Measurements from ENCODE around the gene CTPS1. TPM values are rescaled to one million over a fixed set of nuclear protein-coding genes. Genes with fewer than 3 reads are reported as not detected.
A peak's percentile ranks its signal among the peaks of the same experiment; 100 is the strongest.

The CTPS1 gene
- total RNA-seq, 1 experiment from 2014 or later, result 73.4 TPM

- TF ChIP-seq, protein P1, sequence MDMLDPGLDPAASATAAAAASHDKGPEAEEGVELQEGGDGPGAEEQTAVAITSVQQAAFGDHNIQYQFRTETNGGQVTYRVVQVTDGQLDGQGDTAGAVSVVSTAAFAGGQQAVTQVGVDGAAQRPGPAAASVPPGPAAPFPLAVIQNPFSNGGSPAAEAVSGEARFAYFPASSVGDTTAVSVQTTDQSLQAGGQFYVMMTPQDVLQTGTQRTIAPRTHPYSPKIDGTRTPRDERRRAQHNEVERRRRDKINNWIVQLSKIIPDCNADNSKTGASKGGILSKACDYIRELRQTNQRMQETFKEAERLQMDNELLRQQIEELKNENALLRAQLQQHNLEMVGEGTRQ (CRISPR knock-in tag; IDR thresholded peaks at IDR 0.05), result no peak
- TF ChIP-seq RELA (CRISPR knock-in tag; IDR thresholded peaks at IDR 0.05; ENCODE audit: borderline replicate concordance), result no peak
- no peak for TF ChIP-seq SMAD4 (CRISPR knock-in tag; IDR thresholded peaks at IDR 0.05)
- TF ChIP-seq NFYB (CRISPR knock-in tag; conservative IDR thresholded peaks at IDR 0.05; ENCODE audit: low read depth), result peak; percentile 93
- 0 out of 2 replicates have a peak, but pooled peaks have one; percentile 63 for TF ChIP-seq TCF7 (CRISPR knock-in tag; IDR thresholded peaks at IDR 0.05; ENCODE audit: low read depth)
- TF ChIP-seq ZNF121 (CRISPR knock-in tag; IDR thresholded peaks at IDR 0.05), result peak; percentile 65; the same call in 1 of the 2 replicates
- peak; percentile 68 for TF ChIP-seq TEAD1 (CRISPR knock-in tag; IDR thresholded peaks at IDR 0.05)
- TF ChIP-seq ESRRA (CRISPR knock-in tag; IDR thresholded peaks at IDR 0.05; ENCODE audit: borderline replicate concordance), result peak; percentile 10; the same call in 1 of the 2 replicates
- TF ChIP-seq, protein P2, sequence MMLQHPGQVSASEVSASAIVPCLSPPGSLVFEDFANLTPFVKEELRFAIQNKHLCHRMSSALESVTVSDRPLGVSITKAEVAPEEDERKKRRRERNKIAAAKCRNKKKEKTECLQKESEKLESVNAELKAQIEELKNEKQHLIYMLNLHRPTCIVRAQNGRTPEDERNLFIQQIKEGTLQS (CRISPR knock-in tag; conservative IDR thresholded peaks at IDR 0.05), result no peak
- TF ChIP-seq, protein P3, sequence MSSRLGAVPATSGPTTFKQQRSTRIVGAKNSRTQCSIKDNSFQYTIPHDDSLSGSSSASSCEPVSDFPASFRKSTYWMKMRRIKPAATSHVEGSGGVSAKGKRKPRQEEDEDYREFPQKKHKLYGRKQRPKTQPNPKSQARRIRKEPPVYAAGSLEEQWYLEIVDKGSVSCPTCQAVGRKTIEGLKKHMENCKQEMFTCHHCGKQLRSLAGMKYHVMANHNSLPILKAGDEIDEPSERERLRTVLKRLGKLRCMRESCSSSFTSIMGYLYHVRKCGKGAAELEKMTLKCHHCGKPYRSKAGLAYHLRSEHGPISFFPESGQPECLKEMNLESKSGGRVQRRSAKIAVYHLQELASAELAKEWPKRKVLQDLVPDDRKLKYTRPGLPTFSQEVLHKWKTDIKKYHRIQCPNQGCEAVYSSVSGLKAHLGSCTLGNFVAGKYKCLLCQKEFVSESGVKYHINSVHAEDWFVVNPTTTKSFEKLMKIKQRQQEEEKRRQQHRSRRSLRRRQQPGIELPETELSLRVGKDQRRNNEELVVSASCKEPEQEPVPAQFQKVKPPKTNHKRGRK (CRISPR knock-in tag; IDR thresholded peaks at IDR 0.05; ENCODE audit: borderline replicate concordance), result no peak
- 0 out of 2 replicates have a peak, but pooled peaks have one; percentile 37 for TF ChIP-seq GTF2I (CRISPR knock-in tag; conservative IDR thresholded peaks at IDR 0.05)
- TF ChIP-seq NR2C2 (CRISPR knock-in tag; IDR thresholded peaks at IDR 0.05), result no peak
- TF ChIP-seq, protein P4, sequence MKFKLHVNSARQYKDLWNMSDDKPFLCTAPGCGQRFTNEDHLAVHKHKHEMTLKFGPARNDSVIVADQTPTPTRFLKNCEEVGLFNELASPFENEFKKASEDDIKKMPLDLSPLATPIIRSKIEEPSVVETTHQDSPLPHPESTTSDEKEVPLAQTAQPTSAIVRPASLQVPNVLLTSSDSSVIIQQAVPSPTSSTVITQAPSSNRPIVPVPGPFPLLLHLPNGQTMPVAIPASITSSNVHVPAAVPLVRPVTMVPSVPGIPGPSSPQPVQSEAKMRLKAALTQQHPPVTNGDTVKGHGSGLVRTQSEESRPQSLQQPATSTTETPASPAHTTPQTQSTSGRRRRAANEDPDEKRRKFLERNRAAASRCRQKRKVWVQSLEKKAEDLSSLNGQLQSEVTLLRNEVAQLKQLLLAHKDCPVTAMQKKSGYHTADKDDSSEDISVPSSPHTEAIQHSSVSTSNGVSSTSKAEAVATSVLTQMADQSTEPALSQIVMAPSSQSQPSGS (CRISPR knock-in tag; IDR thresholded peaks at IDR 0.05; ENCODE audit: borderline replicate concordance, low read depth), result no peak
- TF ChIP-seq ZMAT4 (CRISPR knock-in tag; IDR thresholded peaks at IDR 0.05), result no peak
- TF ChIP-seq, protein P5, sequence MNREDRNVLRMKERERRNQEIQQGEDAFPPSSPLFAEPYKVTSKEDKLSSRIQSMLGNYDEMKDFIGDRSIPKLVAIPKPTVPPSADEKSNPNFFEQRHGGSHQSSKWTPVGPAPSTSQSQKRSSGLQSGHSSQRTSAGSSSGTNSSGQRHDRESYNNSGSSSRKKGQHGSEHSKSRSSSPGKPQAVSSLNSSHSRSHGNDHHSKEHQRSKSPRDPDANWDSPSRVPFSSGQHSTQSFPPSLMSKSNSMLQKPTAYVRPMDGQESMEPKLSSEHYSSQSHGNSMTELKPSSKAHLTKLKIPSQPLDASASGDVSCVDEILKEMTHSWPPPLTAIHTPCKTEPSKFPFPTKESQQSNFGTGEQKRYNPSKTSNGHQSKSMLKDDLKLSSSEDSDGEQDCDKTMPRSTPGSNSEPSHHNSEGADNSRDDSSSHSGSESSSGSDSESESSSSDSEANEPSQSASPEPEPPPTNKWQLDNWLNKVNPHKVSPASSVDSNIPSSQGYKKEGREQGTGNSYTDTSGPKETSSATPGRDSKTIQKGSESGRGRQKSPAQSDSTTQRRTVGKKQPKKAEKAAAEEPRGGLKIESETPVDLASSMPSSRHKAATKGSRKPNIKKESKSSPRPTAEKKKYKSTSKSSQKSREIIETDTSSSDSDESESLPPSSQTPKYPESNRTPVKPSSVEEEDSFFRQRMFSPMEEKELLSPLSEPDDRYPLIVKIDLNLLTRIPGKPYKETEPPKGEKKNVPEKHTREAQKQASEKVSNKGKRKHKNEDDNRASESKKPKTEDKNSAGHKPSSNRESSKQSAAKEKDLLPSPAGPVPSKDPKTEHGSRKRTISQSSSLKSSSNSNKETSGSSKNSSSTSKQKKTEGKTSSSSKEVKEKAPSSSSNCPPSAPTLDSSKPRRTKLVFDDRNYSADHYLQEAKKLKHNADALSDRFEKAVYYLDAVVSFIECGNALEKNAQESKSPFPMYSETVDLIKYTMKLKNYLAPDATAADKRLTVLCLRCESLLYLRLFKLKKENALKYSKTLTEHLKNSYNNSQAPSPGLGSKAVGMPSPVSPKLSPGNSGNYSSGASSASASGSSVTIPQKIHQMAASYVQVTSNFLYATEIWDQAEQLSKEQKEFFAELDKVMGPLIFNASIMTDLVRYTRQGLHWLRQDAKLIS (CRISPR knock-in tag; IDR thresholded peaks at IDR 0.05; ENCODE audit: borderline replicate concordance), result 0 out of 2 replicates have a peak, but pooled peaks have one; percentile 31
- TF ChIP-seq ATF1 (CRISPR knock-in tag; IDR thresholded peaks at IDR 0.05), result no peak
- TF ChIP-seq, protein P6, sequence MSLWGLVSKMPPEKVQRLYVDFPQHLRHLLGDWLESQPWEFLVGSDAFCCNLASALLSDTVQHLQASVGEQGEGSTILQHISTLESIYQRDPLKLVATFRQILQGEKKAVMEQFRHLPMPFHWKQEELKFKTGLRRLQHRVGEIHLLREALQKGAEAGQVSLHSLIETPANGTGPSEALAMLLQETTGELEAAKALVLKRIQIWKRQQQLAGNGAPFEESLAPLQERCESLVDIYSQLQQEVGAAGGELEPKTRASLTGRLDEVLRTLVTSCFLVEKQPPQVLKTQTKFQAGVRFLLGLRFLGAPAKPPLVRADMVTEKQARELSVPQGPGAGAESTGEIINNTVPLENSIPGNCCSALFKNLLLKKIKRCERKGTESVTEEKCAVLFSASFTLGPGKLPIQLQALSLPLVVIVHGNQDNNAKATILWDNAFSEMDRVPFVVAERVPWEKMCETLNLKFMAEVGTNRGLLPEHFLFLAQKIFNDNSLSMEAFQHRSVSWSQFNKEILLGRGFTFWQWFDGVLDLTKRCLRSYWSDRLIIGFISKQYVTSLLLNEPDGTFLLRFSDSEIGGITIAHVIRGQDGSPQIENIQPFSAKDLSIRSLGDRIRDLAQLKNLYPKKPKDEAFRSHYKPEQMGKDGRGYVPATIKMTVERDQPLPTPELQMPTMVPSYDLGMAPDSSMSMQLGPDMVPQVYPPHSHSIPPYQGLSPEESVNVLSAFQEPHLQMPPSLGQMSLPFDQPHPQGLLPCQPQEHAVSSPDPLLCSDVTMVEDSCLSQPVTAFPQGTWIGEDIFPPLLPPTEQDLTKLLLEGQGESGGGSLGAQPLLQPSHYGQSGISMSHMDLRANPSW (CRISPR knock-in tag; conservative IDR thresholded peaks at IDR 0.05; ENCODE audit: low read depth), result no peak
- TF ChIP-seq PRDM15 (CRISPR knock-in tag; IDR thresholded peaks at IDR 0.05), result no peak
- 0 out of 2 replicates have a peak, but pooled peaks have one; percentile 14 for TF ChIP-seq TEAD4 (CRISPR knock-in tag; IDR thresholded peaks at IDR 0.05)
- no peak for TF ChIP-seq NFE2L1 (CRISPR knock-in tag; IDR thresholded peaks at IDR 0.05)
- TF ChIP-seq FOXP1 (CRISPR knock-in tag; IDR thresholded peaks at IDR 0.05; ENCODE audit: borderline replicate concordance), result 0 out of 2 replicates have a peak, but pooled peaks have one; percentile 65
- no peak; the same call in 1 of the 2 replicates for TF ChIP-seq TP53 (CRISPR knock-in tag; IDR thresholded peaks at IDR 0.05)
Observed at GRCh38 chr1:40979241-40980067, at the start of gene CTPS1 (continued).
